Psoas muscle (tissue), 8 donors: Measurements from ENCODE around the gene XAB2. TPM values are rescaled to one million over a fixed set of nuclear protein-coding genes. Genes with fewer than 3 reads are reported as not detected.

Experiments used
- ATAC-seq, 4 donors: fragments of 200-7000 bp; cut with Tn5 transposase; one replicate each; pipeline ENCODE4 v1.9.1; 2020; ENCODE audit warnings: moderate library complexity in 3 of 4, mild to moderate bottlenecking in 2 of 4
- DNase-seq, 2 donors: peaks; one replicate each; pipeline ENCODE4 v3.0.0-alpha.2; 2020
- H3K27ac ChIP-seq: fragments of 200-600 bp; one replicate; pipeline ENCODE4 v1.8.0; 2022
- H3K27me3 ChIP-seq, 3 donors: fragments of 200-600 bp in 1 of 3; one replicate each; pipeline versions ENCODE4 v1.6.1 to v1.8.0; 2013 to 2022; ENCODE audit warnings: low read length in 2 of 3, mild to moderate bottlenecking in 2 of 3, moderate library complexity in 1 of 3; ENCODE audit not compliant: insufficient read depth in 3 of 3
- H3K36me3 ChIP-seq, 2 donors: fragments of 200-600 bp in 1 of 2; one replicate each; pipeline versions ENCODE4 v1.6.1 to v1.8.0; 2013 to 2022; ENCODE audit warnings: low read depth in 1 of 2, mild to moderate bottlenecking in 1 of 2, moderate library complexity in 1 of 2; ENCODE audit not compliant: insufficient read depth in 1 of 2
- H3K4me1 ChIP-seq: fragments of 200-600 bp; one replicate; pipeline ENCODE4 v1.8.0; 2022
- H3K4me3 ChIP-seq: fragments of 200-600 bp; one replicate; pipeline ENCODE4 v1.8.0; 2022; ENCODE audit warnings: mild to moderate bottlenecking
- H3K9me3 ChIP-seq: fragments of 200-600 bp; one replicate; pipeline ENCODE4 v1.8.0; 2022
- WGBS, 3 donors: extraction: QIAGEN DNeasy Blood & Tissue Kit; methylation state at CpG; one replicate each; pipeline versions ENCODE4 v1.1.6 to v1.1.7; 2013; 5-methylcytosine and 5-hydroxymethylcytosine counted together
- intact Hi-C, 2 donors: fragments of 100-400 bp; cut with DNase I; formaldehyde crosslinking; loops; one replicate each; pipeline versions ENCODE4 v1.11.0 to v1.14.2; 2022
- polyA plus RNA-seq, 3 donors: library from polyadenylated mRNA; stranded (reverse); fragments of 200-250 nt; gene quantifications; one replicate each; pipeline ENCODE4 v1.2.3, GENCODE V29; 2013
- total RNA-seq, 4 donors: library from RNA; stranded (reverse); fragmentation: NEBNext Ultra II Directional in 2 of 4; extraction: Animal tissue kit (Norgen Biotek cat#: 25700) in 2 of 4; gene quantifications; one replicate each; pipeline versions ENCODE4 v1.2.1 to v1.2.4, GENCODE V29; 2021 to 2023
- TF ChIP-seq, protein P1 (sequence below): fragments of 200-600 bp; IDR thresholded peaks from one replicate; pipeline ENCODE4 v1.8.0; 2022; ENCODE audit warnings: antibody characterized with exemption
- donor health status: healthy with polysubstance abuse.
- donor health status: DM: no; HTN: no; CAD: no; lungs with moderate emphysema.
- donor health status: Bipolar disorder and iron deficiency.
- donor health status: healthy.
- donor health status: DM: yes; HTN: yes; CAD: no.
- donor health status: DM: no; HTN: no; CAD: no.
- donor health status: DM: no; HTN: no; CAD: no.
- donor health status: DM: yes; HTN: yes; CAD: no.

XAB2 gene
- total and polyA plus RNA-seq, 7 donors, result 19.2 to 36.3 (median 24.1) TPM

- Histone ChIP-seq H3K36me3 (peaks cover 8 to 66% of the 10 kb centered on the region in 2 donors), H3K27me3 (no peaks in the 10 kb centered on the region), H3K27ac (no peak overlapping the region), H3K4me1 (peaks cover 8% of the 10 kb centered on the region), H3K9me3 (no peaks in the 10 kb centered on the region), H3K4me3 (no peak overlapping the region)
- ATAC-seq (no peak), DNase-seq (peak in 1 of 2 donors; percentile 48)
- intact Hi-C loops, result loop anchor here in 1 of 2 donors (5.0 kb wide), 1 partner anchor 518 kb away; no protein-coding TSS in a partner anchor
- WGBS, 3 donors, result 72 to 85% (median 76%) methylated on average over 45 to 48 of the region's 48 CpGs
- TF ChIP-seq, protein P1, sequence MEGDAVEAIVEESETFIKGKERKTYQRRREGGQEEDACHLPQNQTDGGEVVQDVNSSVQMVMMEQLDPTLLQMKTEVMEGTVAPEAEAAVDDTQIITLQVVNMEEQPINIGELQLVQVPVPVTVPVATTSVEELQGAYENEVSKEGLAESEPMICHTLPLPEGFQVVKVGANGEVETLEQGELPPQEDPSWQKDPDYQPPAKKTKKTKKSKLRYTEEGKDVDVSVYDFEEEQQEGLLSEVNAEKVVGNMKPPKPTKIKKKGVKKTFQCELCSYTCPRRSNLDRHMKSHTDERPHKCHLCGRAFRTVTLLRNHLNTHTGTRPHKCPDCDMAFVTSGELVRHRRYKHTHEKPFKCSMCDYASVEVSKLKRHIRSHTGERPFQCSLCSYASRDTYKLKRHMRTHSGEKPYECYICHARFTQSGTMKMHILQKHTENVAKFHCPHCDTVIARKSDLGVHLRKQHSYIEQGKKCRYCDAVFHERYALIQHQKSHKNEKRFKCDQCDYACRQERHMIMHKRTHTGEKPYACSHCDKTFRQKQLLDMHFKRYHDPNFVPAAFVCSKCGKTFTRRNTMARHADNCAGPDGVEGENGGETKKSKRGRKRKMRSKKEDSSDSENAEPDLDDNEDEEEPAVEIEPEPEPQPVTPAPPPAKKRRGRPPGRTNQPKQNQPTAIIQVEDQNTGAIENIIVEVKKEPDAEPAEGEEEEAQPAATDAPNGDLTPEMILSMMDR, result no peak
Observed at GRCh38 chr19:7619671-7620441, 9.5 kb downstream of the XAB2 start.

- no peaks in the 10 kb centered on the region for H3K27me3 ChIP-seq
- TF ChIP-seq, protein P1, result no peak
- intact Hi-C loops, result loop anchor here in 1 of 2 donors (5.0 kb wide), 1 partner anchor 517 kb away; no protein-coding TSS in a partner anchor
- no peak overlapping the region for H3K4me3 ChIP-seq
- no peak overlapping the region for H3K27ac ChIP-seq
- DNase-seq, result no peak
- ATAC-seq, result peak in 3 of 4 donors; percentile 21 to 54 (median 28)
- WGBS, 3 donors, result 30 to 47% (median 39%) methylated on average over 20 to 21 of the region's 21 CpGs
- peaks cover 8 to 57% of the 10 kb centered on the region in 2 donors for H3K36me3 ChIP-seq
- peaks cover 8% of the 10 kb centered on the region for H3K4me1 ChIP-seq
- H3K9me3 ChIP-seq, result no peaks in the 10 kb centered on the region
Observed at GRCh38 chr19:7618771-7619510, 10.4 kb downstream of the XAB2 start.

DNA sequence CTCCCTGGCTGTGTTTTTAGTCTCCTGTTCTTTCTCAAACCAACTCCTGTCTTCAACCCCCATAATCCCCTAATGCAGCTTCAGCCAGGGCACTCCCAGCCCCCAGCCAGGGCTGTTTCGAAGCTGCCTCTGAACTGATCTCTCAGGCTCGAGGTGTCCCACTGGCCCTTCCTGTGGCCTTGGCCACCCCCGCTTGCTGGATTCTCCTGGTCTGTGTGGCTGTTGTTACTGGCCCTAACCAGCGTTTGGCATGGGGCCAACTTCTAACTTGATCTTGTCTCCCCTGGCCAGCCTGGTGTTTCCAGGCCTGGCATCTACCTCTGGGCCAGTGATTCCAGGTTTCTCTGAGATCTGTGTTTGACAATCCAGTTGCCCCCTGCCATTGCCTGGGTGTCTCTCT, 11.0 kb downstream of the XAB2 start:
- Histone ChIP-seq H3K27ac (no peak overlapping the region), H3K4me3 (no peak overlapping the region), H3K36me3 (peaks cover 8 to 51% of the 10 kb centered on the region in 2 donors), H3K27me3 (no peaks in the 10 kb centered on the region), H3K4me1 (peaks cover 8% of the 10 kb centered on the region), H3K9me3 (no peaks in the 10 kb centered on the region)
- ATAC-seq (peak in 3 of 4 donors; percentile 39 to 49 (median 47)), DNase-seq (no peak)
- TF ChIP-seq, protein P1, result no peak
- 20 to 45% (median 28%) methylated on average over 4 of the region's 4 CpGs for WGBS, 3 donors
- intact Hi-C loops, result loop anchor here in 1 of 2 donors (5.0 kb wide), 1 partner anchor 516 kb away; no protein-coding TSS in a partner anchor

GRCh38 chr19:7617735-7618134, 11.6 kb downstream of the XAB2 start:
- Histone ChIP-seq H3K4me3 (no peak overlapping the region), H3K4me1 (peaks cover 8% of the 10 kb centered on the region), H3K36me3 (peaks cover 7 to 45% of the 10 kb centered on the region in 2 donors), H3K27me3 (no peaks in the 10 kb centered on the region), H3K27ac (no peak overlapping the region), H3K9me3 (no peaks in the 10 kb centered on the region)
- intact Hi-C loops, result loop anchor here in 1 of 2 donors (5.0 kb wide), 1 partner anchor 515 kb away; no protein-coding TSS in a partner anchor
- DNase-seq (no peak), ATAC-seq (no peak)
- TF ChIP-seq, protein P1, result no peak
- WGBS, 3 donors, result 89 to 92% (median 90%) methylated on average over 25 to 28 of the region's 28 CpGs
